Memory B cell (primary cell): ENCODE measurements around the gene DNAJB1.
"Not testable (repeated sequence)": the region's sequence is repeated elsewhere in the genome, so short reads cannot be mapped to it uniquely, and the experiment has no call there.

Experiments
- ATAC-seq: fragments of 150-1000 bp; cut with Tn5 transposase; 2 replicates; pipeline ENCODE4 v1.10.0; 2021; ENCODE audit warnings: low read depth, mild to moderate bottlenecking, moderate library complexity
- DNase-seq, 2 donors: peaks; one replicate each; pipeline ENCODE4 v3.0.0; 2022; ENCODE audit warnings: low spot score in 2 of 2
- H3K27ac Mint-ChIP-seq: one replicate; pipeline ENCODE4 v1.8.0; 2022; ENCODE audit warnings: mild to moderate bottlenecking, moderate library complexity, mixed read lengths
- H3K27me3 Mint-ChIP-seq: one replicate; pipeline ENCODE4 v1.8.0; 2022; ENCODE audit warnings: mixed read lengths
- H3K36me3 Mint-ChIP-seq: one replicate; pipeline ENCODE4 v1.8.0; 2022; ENCODE audit warnings: mild to moderate bottlenecking, mixed read lengths
- H3K4me1 Mint-ChIP-seq: one replicate; pipeline ENCODE4 v1.8.0; 2022; ENCODE audit warnings: mixed read lengths
- H3K4me3 Mint-ChIP-seq: one replicate; pipeline ENCODE4 v1.8.0; 2022; ENCODE audit warnings: mild to moderate bottlenecking, moderate library complexity, mixed read lengths
- H3K9me3 Mint-ChIP-seq: one replicate; pipeline ENCODE4 v1.8.0; 2022; ENCODE audit warnings: mixed read lengths

Gene DNAJB1

DNA sequence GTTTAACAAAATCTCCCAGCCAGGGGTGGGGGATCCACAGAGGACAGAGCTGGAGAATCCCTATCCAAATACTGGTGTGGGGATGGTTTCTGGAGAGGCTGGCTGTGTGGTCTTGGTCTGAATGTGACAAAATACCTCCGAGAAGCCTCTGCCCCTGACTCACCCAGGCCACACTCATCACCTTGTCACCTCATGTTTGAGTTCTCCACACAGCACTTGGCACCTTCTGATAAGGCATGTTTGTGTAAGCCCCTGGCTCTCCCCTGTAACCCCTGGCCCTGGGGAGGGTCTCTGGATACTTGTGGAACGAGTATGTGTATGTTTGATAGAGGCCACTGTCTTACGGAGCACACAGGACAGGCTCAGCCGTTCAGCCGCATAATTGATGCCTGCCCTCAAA is 25.9 kb upstream of the DNAJB1 start:
- Mint-ChIP-seq H3K4me3 (no peak overlapping the region), H3K27ac (no peak overlapping the region), H3K36me3 (peaks cover 3% of the 10 kb centered on the region), H3K9me3 (no peaks in the 10 kb centered on the region), H3K27me3 (no peaks in the 10 kb centered on the region), H3K4me1 (peaks cover 13% of the 10 kb centered on the region)
- no peak for ATAC-seq
- DNase-seq, result no peak

DNA sequence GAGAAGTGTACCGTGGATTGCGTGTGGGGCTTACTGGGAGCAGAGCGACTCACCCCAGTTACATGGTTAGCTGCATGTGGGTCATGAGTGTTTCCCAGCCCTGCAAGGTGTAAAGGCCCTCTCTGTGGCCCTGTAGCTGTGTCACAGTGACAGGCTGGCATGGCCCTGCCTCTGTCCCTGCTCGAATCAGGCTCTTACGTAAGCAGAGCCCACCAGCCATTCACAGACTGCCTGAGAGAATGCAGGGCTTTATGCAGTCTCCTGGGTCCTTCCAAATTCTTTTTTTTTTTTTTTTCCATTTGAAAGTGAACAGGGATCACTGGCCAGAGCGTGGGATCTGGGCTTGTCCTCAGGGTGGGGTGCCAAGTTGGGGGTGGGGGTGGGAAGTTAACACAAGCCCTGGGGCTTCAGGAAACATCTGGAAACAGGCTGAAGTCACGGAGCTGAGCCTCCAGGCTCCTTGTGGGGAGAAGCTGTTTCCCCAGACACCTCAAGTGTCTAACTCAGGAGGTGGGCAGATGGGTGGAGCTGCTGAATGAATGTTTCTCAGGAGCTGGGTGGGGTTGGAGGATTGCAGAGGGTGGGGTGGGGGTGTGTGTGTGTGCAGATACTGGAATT is 24.6 kb upstream of the DNAJB1 start:
- Mint-ChIP-seq H3K27ac (no peak overlapping the region), H3K4me3 (no peak overlapping the region), H3K27me3 (no peaks in the 10 kb centered on the region), H3K36me3 (peaks cover 3% of the 10 kb centered on the region), H3K4me1 (peaks cover 15% of the 10 kb centered on the region), H3K9me3 (no peaks in the 10 kb centered on the region)
- ATAC-seq (no peak), DNase-seq (no peak)

DNA sequence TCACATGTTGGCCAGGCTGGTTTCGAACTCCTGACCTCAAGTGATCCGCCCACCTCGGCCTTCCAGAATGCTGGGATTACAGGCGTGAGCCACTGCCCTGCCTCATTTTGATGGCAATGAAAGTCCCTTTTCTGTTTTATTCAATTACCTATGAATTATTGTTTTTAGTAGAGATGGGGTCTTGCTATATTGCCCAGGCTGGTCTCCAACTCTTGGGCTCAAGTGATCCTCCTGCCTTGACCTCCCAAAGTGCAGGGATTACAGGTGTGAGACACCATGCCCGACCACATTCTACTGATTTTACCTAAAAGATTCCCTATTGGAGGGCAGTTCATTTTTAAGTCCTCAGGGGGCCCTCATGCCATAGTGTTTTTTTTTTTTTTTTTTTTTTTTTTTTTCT is 23.8 kb upstream of the DNAJB1 start:
- H3K27ac Mint-ChIP-seq, DNase-seq, H3K9me3 Mint-ChIP-seq, H3K4me3 Mint-ChIP-seq, ATAC-seq, H3K36me3 Mint-ChIP-seq, H3K27me3 Mint-ChIP-seq: not testable (repeated sequence)
- H3K4me1 Mint-ChIP-seq, result peaks cover 15% of the 10 kb centered on the region

DNA sequence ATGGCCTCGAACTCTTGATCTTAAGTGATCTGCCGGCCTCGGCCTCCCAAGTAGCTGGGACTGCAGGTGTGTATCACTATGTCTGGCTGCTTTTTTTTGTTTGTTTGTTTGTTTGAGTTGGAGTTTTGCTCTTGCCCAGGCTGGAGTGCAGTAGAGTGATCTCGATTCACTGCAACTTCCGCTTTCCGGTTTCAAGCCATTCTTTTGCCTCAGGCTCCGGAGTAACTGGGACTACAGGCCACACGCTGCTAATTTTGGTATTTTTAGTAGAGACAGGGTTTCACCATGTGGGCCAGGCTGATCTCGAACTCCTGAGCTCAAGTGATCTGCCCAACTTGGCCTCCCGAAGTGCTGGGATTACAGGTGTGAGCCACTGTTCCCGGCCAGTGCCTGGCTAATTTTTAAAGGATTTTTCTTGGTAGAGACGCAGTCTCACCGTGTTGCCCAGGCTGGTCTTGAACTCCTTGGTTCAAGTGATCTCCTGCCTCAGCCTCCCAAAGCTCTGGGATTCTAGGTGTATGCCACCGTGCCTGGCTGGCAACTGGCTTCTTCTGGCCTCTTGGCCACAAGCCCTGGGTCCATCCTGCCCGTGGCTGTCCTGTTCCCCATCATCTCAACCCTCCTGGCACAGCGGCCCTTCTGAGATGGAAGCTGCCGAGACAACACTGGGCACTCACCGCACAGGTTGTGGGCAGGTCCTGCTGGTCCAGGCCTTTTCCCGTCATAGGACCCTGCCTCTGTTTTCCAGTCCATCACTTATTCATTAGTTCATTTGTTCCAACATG is 22.7 kb upstream of the DNAJB1 start:
- Mint-ChIP-seq H3K4me1 (peaks cover 19% of the 10 kb centered on the region), H3K27ac (no peak overlapping the region), H3K36me3 (peaks cover 3% of the 10 kb centered on the region), H3K4me3 (no peak overlapping the region), H3K9me3 (no peaks in the 10 kb centered on the region), H3K27me3 (no peaks in the 10 kb centered on the region)
- ATAC-seq, result no peak
- no peak for DNase-seq

DNA sequence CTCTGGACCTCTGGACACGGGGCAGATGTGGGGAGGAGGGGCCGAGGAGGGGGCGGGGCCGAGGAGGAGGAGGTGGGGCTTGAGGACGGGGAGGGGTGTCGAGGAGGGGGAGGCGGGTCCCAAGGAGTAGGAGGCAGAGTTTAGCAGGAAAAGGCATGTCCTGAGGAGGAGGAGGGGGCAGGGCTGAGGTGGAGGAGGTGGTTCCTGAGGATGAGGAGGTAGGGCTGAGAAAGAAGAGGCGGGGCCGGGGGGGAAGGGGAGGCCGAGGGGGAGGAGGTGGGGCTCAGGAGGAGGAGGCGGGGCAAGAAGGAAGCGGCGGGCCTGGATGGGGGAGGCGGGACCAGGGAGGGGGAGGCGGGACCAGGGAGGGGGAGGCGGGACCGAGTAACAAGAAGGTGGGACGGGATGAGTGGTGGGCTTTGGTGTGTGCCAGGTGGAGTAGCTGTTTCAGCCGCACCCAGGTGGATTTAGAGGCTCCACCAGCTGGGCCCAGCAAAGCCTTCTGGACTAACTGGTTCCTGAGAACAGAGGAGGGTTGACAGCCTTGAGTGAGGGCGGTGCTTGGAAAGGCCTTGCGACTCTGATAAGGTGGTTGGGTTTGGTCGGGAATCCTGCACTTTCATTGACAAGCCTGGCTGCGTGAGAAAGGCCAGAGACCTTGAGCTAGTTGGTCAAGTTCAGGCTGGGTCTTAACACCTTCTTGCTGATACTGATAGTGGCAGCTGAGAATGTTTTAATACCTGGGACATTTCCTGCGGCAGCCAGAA is 18.9 kb upstream of the DNAJB1 start:
- Mint-ChIP-seq H3K27ac (no peak overlapping the region), H3K4me1 (peaks cover 19% of the 10 kb centered on the region), H3K4me3 (no peak overlapping the region), H3K27me3 (no peaks in the 10 kb centered on the region), H3K9me3 (no peaks in the 10 kb centered on the region), H3K36me3 (peaks cover 3% of the 10 kb centered on the region)
- no peak for DNase-seq
- no peak for ATAC-seq

DNA sequence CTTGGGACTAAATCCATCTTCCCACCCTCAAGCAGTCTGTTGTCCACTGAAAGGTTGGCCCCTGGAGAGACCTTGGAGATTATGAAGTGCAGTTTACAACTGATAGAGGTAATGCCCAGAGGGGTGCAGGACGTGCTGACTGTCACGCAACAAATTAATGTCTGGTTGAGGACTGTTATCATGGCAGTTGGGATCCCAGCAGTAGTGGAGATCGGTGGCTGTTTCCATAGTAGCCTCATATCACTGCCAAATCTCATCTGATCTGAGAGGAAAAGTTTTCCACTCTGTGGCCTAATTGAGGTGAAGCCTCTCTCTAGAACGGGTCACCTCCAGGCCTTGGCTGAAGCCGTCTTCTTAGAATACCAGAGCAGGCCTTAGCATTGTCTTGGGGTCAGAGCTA is 15.3 kb upstream of the DNAJB1 start:
- Mint-ChIP-seq H3K36me3 (no peaks in the 10 kb centered on the region), H3K9me3 (no peaks in the 10 kb centered on the region), H3K27me3 (no peaks in the 10 kb centered on the region), H3K4me3 (no peak overlapping the region), H3K4me1 (peaks cover 20% of the 10 kb centered on the region), H3K27ac (no peak overlapping the region)
- no peak for DNase-seq
- no peak for ATAC-seq

DNA sequence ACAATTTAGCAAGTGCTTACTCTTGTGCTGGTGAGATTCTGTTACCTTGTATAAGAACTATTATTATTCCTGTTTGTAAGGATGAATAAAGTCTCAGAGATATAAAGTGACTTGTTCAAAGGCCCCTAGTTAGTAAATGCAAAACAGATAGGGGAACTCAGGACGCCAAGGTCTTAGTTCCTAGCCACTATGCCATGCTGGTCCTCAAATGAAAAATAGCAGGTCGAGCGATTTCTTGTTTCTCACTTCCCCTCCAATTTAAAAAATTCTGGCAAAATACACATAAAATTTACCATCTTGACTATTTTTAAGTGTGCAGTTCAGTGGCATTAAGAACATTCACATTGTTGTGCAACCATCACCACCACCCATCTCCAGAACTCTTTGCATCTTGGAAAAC is 12.3 kb upstream of the DNAJB1 start:
- Mint-ChIP-seq H3K27ac (no peak overlapping the region), H3K4me3 (peak overlapping the region; percentile 37), H3K27me3 (no peaks in the 10 kb centered on the region), H3K4me1 (peaks cover 13% of the 10 kb centered on the region), H3K36me3 (no peaks in the 10 kb centered on the region), H3K9me3 (no peaks in the 10 kb centered on the region)
- ATAC-seq, result no peak
- no peak for DNase-seq

DNA sequence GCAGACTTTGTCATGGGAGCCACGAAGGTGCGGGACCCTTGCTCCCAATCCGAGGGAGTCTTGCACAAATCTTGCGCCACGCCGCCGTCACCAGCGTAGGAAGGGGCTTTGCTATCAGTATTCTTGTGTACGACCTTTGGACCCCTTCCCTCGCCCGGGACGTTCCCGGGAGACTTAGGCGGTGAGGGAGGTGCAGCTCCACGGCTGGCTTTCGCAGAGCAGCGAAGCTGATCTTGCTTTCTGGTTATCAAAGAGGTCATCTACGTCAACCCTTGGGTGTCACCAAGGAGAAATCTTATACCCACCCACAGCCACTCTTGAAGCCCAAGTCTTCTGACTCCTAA is 11.8 kb upstream of the DNAJB1 start:
- no peaks in the 10 kb centered on the region for H3K27me3 Mint-ChIP-seq
- H3K9me3 Mint-ChIP-seq, result no peaks in the 10 kb centered on the region
- H3K4me1 Mint-ChIP-seq, result peaks cover 13% of the 10 kb centered on the region
- H3K4me3 Mint-ChIP-seq, result peak overlapping the region; percentile 90
- DNase-seq (no peak), ATAC-seq (no peak)
- no peaks in the 10 kb centered on the region for H3K36me3 Mint-ChIP-seq
- peak overlapping the region; percentile 89 for H3K27ac Mint-ChIP-seq

DNA sequence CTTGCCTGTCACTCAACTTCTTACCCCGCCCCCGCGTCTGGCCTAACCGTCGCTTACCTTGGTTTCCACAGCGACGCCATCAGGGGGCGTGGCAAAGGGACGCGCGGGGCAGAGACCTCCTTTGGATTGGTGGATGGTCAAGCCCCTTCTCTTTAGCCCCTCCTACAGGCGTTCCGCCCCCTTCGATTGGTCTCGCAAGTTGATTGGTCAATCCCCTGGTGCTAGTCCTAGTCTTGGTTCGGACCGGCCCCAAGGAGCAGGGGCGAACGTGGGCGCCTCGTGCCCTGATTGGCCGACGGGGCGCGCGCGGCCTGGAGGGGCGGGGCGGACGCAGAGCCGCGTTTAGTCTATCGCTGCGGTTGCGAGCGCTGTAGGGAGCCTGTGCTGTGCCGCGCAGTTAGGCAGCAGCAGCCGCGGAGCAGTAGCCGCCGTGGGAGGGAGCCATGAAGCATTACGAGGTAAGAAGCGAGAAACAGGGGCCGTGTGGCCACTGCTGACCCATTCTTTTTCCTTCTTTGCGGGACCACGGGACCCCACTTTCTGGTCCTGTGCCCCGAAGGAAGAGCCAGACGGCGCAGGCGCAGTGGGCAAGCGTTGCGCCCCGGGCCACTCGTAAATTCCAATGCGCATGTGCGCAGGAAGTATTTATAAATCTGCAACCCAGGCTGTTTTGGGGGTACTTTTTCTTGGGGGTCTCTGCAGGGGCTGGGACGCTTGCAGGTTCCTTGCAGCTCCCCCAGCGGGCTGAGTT is 11.2 kb upstream of the DNAJB1 start, which contains the start of gene TECR:
TECR (plus strand) TSS at position 341 of the 751 bp plus-strand sequence; CDS start at position 444, 103 bp downstream.
- Mint-ChIP-seq H3K4me3 (peak within 1 kb of the TSS; percentile 90), H3K9me3 (no peaks in the 10 kb centered on the region), H3K27ac (peak within 1 kb of the TSS; percentile 89), H3K36me3 (no peaks in the 10 kb centered on the region), H3K4me1 (peaks cover 13% of the 10 kb centered on the region), H3K27me3 (no peaks in the 10 kb centered on the region)
- ATAC-seq (peak; percentile 90), DNase-seq (peak; percentile 98 to 99)

DNA sequence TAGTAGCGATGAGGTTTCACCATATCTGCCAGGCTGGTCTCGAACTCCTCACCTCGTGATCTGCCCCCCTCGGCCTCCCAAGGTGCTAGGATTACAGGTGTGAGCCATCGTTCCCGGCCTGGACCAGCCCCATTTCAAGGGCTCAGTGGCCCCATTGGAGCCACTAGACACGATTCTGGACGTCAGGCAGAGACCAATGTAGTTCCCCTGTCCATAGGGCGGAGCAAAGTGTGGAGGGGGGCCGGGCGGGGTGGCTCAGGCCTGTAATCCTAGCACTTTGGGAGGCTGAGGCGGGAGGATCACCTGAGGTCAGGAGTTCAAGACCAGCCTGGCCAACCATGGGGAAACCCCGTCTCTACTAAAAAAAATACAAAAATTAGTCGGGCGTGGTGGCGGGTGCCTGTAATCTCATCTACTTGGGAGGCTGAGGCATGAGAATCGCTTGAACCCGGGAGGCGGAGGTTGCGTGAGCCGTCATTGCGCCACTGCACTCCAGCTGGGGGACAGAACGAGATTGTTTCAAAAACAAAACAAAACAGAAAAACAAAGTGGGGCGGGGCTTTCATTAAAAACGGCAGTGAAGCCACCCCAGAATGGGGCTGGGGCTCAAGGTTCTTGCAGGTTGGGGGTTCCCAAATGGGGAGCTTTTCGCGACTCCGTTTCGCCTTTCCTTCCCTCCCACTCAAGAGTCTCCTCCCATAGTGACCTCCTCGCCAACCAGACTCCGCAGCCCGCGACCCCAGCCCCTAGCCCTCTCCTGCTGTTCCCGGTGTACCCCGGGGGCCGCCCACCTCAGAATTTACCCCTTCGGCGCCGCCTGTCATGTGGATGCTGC is 10.4 kb upstream of the DNAJB1 start:
- no peak for DNase-seq
- peaks cover 13% of the 10 kb centered on the region for H3K4me1 Mint-ChIP-seq
- H3K36me3 Mint-ChIP-seq, result no peaks in the 10 kb centered on the region
- H3K27ac Mint-ChIP-seq, result peak overlapping the region; percentile 89
- H3K4me3 Mint-ChIP-seq, result peak overlapping the region; percentile 90
- peak; percentile 6 for ATAC-seq
- no peaks in the 10 kb centered on the region for H3K9me3 Mint-ChIP-seq
- no peaks in the 10 kb centered on the region for H3K27me3 Mint-ChIP-seq

DNA sequence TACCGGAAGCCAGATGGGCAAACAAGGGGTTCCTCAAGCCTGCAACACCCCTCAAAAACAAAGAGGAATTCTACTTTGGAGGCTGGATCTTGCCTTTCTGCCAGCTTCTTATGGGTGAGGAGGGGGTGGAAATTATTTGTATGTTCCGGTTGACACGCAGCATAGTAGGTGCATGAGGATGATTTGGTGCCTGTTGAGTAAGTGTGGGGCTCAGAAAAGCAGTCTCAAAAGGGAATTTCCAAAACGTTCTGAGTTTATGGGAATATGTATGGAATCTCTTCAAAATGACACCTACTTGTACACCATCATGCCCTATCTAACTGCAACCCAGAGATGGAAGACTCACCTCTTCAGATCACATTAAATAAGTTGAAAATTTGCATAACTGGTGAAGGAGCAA is 8.2 kb upstream of the DNAJB1 start:
- H3K4me3 Mint-ChIP-seq, result no peak overlapping the region
- DNase-seq, result no peak
- H3K27ac Mint-ChIP-seq, result no peak overlapping the region
- no peak for ATAC-seq
- no peaks in the 10 kb centered on the region for H3K9me3 Mint-ChIP-seq
- no peaks in the 10 kb centered on the region for H3K36me3 Mint-ChIP-seq
- H3K27me3 Mint-ChIP-seq, result no peaks in the 10 kb centered on the region
- H3K4me1 Mint-ChIP-seq, result peaks cover 16% of the 10 kb centered on the region

DNA sequence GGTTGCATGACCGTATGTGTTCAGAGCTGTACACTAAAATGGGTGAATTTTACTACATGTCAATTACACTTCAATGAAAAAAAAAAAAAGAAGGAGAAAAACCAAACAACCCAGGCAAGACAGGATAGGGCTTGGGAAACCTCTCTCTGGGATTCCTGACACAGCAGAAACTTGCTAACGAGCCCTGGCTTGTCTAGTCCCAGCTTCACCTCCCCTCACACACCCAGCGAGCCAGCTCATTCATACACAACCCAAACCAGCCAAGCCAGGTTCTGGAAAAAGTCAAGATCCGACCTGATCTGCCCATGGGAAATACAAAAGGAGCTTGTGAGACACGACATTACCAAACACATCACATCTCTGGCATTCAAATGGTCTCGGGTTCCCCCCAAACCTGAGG is 7.5 kb upstream of the DNAJB1 start:
- DNase-seq (no peak), ATAC-seq (no peak)
- Mint-ChIP-seq H3K4me1 (peaks cover 15% of the 10 kb centered on the region), H3K36me3 (no peaks in the 10 kb centered on the region), H3K4me3 (no peak overlapping the region), H3K27me3 (no peaks in the 10 kb centered on the region), H3K9me3 (no peaks in the 10 kb centered on the region), H3K27ac (no peak overlapping the region)

DNA sequence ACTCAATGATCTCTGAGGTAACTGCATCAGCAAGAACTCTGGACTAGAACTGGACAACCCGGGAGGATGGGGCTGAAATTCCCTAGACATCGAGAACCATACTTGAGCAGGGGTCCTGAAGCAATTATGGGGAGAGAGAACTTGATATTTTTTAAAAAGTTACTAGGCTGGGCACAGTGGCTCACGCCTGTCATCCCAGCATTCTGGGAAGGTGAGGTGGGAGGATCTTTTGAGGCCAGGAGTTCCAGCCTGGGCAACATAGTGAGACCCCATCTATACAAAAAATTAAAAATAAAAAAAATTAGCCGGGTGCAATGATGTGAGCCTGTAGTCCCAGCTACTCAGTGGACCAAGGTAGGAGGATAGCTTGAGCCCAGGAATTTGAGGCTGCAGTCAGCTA is 2.3 kb upstream of the DNAJB1 start:
- H3K4me3 Mint-ChIP-seq, result no peak overlapping the region
- ATAC-seq (no peak), DNase-seq (no peak)
- H3K36me3 Mint-ChIP-seq, result peaks cover 6% of the 10 kb centered on the region
- H3K27me3 Mint-ChIP-seq, result no peaks in the 10 kb centered on the region
- peaks cover 26% of the 10 kb centered on the region for H3K4me1 Mint-ChIP-seq
- H3K9me3 Mint-ChIP-seq, result no peaks in the 10 kb centered on the region
- no peak overlapping the region for H3K27ac Mint-ChIP-seq
